Liver (tissue), 3 donors: ENCODE data around the gene SHLD1.

Experiments
- CTCF ChIP-seq: fragments of 150-350 bp; IDR thresholded peaks from 2 replicates; pipeline ENCODE4 v1.5.1; 2017; ENCODE audit warnings: improper control_type of control experiment, low read depth, low read length; ENCODE audit not compliant: missing input control
- EGR1 ChIP-seq, 2 donors: IDR thresholded peaks; 2 replicates each; pipeline ENCODE4 v1.6.1; 2016 to 2018; ENCODE audit warnings: antibody characterized with exemption in 2 of 2, low read depth in 2 of 2
- HNF4G ChIP-seq: IDR thresholded peaks from 2 replicates; pipeline ENCODE4 v1.6.1; 2016; ENCODE audit warnings: antibody characterized with exemption
- REST ChIP-seq: IDR thresholded peaks from 2 replicates; pipeline ENCODE4 v1.6.1; 2016; ENCODE audit warnings: antibody characterized with exemption, mild to moderate bottlenecking
- YY1 ChIP-seq: IDR thresholded peaks from 2 replicates; pipeline ENCODE4 v1.6.1; 2016; ENCODE audit warnings: antibody characterized with exemption, mild to moderate bottlenecking
- donor health status: healthy.
- donor health status: healthy.

- TF ChIP-seq HNF4G, result no peak
- TF ChIP-seq EGR1 (IDR thresholded peaks at IDR 0.05; ENCODE audit: low read depth in 2 of 2), result no peak
- no peak for TF ChIP-seq CTCF
- no peak for TF ChIP-seq YY1
- no peak for TF ChIP-seq REST
These were observed 12.6 kb upstream of the SHLD1 start for GRCh38 chr20:5737619-5737953.
